AG04450 (cell line): ENCODE results near the gene PSMB1. TPM values are rescaled to one million over a fixed set of nuclear protein-coding genes. Genes with fewer than 3 reads are reported as not detected.
"Not testable (repeated sequence)": the region's sequence is repeated elsewhere in the genome, so short reads cannot be mapped to it uniquely, and the experiment has no call there.

Experiments used
- CTCF ChIA-PET: fragments of 300-600, 350-600 bp; formaldehyde crosslinking; extraction: SDS; loops from one replicate; lab custom pipeline; 2022; ENCODE audit warnings: antibody characterized with exemption, inconsistent platforms; lab: Charles Lee
- POLR2A ChIA-PET: fragments of 350-600 bp; formaldehyde crosslinking; extraction: SDS; loops from one replicate; lab custom pipeline; 2021; ENCODE audit warnings: antibody characterized with exemption, inconsistent platforms; lab: Yijun Ruan, JAX
- DNase-seq: peaks from one replicate; pipeline ENCODE4 v3.0.0-alpha.2; 2011; ENCODE audit warnings: low read depth, low spot score
- H3K27ac ChIP-seq: one replicate; pipeline ENCODE4 v1.5.1; 2012; ENCODE audit warnings: low read depth, low read length, control low read depth
- H3K27me3 ChIP-seq: one replicate; pipeline ENCODE4 v1.6.0; 2012; ENCODE audit warnings: low read length; ENCODE audit not compliant: control insufficient read depth, insufficient read depth
- H3K4me3 ChIP-seq: 2 replicates; pipeline ENCODE4 v1.5.1; 2011; ENCODE audit warnings: mild to moderate bottlenecking, low read depth, low read length, control low read depth
- H3K9me3 ChIP-seq: 2 replicates; pipeline ENCODE4 v1.5.1; 2012; ENCODE audit warnings: low read length; ENCODE audit not compliant: control insufficient read depth, insufficient read depth
- polyA plus RNA-seq: library from polyadenylated mRNA; depleted of rRNA; stranded (reverse); fragments of >200 nt; gene quantifications from 2 replicates; pipeline ENCODE4 v1.2.3, GENCODE V29; 2011
- TF ChIP-seq, protein P1 (sequence below): IDR thresholded peaks from 2 replicates; pipeline ENCODE4 v1.5.1; 2011; ENCODE audit warnings: low read depth, low read length, control low read depth, inconsistent platforms

Gene PSMB1
- polyA plus RNA-seq, 1 experiment, result 491 TPM

DNA sequence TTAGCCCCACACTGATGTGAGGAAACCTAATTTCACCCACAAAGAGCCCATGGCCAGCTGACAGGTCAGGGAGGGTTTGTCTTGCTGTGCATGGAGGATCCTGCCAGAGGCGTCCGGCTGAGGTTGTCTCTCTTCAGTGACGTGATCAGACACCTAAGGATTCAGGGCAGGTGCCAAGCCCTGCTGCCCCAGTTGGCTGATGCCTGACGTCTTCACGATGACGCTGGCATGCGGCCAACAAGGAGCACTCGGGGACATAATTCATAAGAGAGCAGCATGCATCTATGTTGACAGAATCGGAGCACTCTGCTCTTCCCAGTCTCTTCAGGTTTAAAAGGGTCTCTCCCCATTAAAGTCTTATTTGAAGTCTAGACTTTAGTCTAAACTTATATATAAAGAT, 47.8 kb downstream of the PSMB1 start:
- Histone ChIP-seq H3K9me3 (peaks cover 11% of the 10 kb centered on the region; the same call in 1 of the 2 replicates), H3K4me3 (no peak overlapping the region), H3K27ac (no peak overlapping the region), H3K27me3 (no peaks in the 10 kb centered on the region)
- POLR2A ChIA-PET, result no interaction called here
- TF ChIP-seq, protein P1, sequence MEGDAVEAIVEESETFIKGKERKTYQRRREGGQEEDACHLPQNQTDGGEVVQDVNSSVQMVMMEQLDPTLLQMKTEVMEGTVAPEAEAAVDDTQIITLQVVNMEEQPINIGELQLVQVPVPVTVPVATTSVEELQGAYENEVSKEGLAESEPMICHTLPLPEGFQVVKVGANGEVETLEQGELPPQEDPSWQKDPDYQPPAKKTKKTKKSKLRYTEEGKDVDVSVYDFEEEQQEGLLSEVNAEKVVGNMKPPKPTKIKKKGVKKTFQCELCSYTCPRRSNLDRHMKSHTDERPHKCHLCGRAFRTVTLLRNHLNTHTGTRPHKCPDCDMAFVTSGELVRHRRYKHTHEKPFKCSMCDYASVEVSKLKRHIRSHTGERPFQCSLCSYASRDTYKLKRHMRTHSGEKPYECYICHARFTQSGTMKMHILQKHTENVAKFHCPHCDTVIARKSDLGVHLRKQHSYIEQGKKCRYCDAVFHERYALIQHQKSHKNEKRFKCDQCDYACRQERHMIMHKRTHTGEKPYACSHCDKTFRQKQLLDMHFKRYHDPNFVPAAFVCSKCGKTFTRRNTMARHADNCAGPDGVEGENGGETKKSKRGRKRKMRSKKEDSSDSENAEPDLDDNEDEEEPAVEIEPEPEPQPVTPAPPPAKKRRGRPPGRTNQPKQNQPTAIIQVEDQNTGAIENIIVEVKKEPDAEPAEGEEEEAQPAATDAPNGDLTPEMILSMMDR, result no peak
- CTCF ChIA-PET, result interaction anchor here (1.3 to 1.4 kb wide), 2 partner anchors 24 to 673 kb away, joined by 3 to 4 read pairs; no protein-coding TSS in a partner anchor
- DNase-seq, result no peak

DNA sequence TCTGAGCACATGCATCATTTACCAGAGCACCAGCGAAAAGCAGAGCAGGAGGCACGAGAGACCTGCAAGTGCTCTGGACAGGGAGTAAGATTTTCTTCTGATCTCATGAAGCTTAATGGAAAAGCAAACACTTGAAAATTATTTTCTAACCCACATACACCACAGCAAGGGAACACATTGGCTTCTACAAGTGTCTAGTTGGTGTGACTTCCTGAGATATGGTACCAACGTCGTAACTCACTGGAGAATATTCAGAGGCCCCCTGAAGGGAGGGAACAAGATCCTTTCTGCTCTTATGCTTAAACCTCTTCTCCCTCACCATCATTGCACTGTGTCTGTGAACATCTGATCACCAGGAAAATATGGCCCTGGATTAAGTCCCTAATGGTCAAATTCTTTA, 48.6 kb downstream of the PSMB1 start:
- ChIA-PET POLR2A (no interaction called here), CTCF (no interaction called here)

DNA sequence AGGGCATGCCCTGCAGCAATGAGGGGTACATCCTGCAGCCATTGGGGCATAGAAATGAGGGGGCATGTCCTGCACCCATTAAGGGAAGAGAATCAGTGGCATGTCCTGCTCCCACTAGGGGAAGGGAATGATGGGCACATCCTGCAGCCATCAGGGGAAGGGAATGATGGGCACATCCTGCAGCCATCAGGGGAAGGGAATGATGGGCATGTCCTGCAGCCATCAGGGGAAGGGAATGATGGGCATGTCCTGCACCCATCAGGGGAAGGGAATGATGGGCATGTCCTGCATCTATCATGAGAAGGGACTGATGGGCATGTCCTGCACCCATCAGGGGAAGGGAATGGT, 49.7 kb downstream of the PSMB1 start:
- POLR2A ChIA-PET, result no interaction called here

More for the DNA sequence above, 48.6 kb downstream of the PSMB1 start:
- no peaks in the 10 kb centered on the region for H3K27me3 ChIP-seq
- H3K9me3 ChIP-seq, result peaks cover 11% of the 10 kb centered on the region; the same call in 1 of the 2 replicates
- no peak for DNase-seq
- TF ChIP-seq, protein P1, result no peak
- H3K4me3 ChIP-seq, result no peak overlapping the region
- no peak overlapping the region for H3K27ac ChIP-seq

DNA sequence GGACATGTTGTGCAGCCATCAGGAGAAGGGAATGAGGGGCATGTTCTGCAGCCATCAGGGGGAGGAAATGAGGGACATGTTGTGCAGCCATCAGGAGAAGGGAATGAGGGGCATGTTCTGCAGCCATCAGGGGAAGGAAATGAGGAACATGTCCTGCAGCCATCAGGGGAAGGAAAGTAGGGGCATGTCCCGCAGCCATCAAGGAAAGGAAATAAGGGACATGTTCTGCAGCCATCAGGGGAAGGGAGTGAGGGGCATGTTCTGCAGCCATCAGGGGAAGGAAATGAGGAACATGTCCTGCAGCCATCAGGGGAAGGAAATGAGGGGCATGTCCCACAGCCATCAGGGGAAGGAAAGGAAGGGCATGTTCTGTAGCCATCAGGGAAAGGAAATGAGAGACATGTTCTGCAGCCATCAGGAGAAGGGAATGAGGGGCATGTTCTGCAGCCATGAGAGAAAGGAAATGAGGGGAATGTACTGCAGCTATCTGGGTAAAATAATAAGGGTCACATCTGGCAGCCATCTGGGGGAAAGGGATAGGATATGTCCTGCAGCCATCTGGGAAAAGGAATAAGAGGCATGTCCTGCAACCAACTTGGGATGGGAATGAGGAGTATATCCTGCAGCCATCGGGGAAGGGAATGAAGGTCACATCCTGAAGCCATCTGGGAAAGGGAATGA, 50.2 kb downstream of the PSMB1 start:
- CTCF ChIA-PET, result not testable (repeated sequence)

More for the DNA sequence above, 49.7 kb downstream of the PSMB1 start:
- H3K27me3 ChIP-seq, result no peaks in the 10 kb centered on the region
- no peak overlapping the region for H3K27ac ChIP-seq
- no peak for DNase-seq
- peaks cover 11% of the 10 kb centered on the region; the same call in 1 of the 2 replicates for H3K9me3 ChIP-seq
- H3K4me3 ChIP-seq, result no peak overlapping the region
- TF ChIP-seq, protein P1, result no peak
- CTCF ChIA-PET, result no interaction called here

DNA sequence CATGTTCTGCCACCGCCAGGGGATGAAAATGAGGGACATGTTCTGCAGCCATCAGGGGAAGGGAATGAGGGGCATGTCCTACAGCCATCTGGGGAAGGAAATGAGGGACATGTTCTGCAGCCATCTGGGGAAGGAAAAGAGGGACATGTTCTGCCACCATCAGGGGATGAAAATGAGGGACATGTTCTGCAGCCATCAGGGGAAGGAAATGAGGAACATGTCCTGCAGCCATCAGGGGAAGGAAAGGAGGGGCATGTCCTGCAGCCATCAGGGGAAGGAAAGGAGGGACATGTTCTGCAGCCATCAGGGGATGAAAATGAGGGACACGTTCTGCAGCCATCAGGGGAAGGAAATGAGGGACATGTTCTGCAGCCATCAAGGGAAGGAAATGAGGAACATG, 50.8 kb downstream of the PSMB1 start:
- H3K27me3 ChIP-seq, H3K4me3 ChIP-seq, H3K27ac ChIP-seq, CTCF ChIA-PET, POLR2A ChIA-PET, DNase-seq: not testable (repeated sequence)
- H3K9me3 ChIP-seq, result peaks cover 11% of the 10 kb centered on the region; the same call in 1 of the 2 replicates

More for the DNA sequence above, 50.2 kb downstream of the PSMB1 start:
- H3K27ac ChIP-seq, H3K4me3 ChIP-seq, DNase-seq, H3K27me3 ChIP-seq, POLR2A ChIA-PET: not testable (repeated sequence)
- peaks cover 11% of the 10 kb centered on the region; the same call in 1 of the 2 replicates for H3K9me3 ChIP-seq

DNA sequence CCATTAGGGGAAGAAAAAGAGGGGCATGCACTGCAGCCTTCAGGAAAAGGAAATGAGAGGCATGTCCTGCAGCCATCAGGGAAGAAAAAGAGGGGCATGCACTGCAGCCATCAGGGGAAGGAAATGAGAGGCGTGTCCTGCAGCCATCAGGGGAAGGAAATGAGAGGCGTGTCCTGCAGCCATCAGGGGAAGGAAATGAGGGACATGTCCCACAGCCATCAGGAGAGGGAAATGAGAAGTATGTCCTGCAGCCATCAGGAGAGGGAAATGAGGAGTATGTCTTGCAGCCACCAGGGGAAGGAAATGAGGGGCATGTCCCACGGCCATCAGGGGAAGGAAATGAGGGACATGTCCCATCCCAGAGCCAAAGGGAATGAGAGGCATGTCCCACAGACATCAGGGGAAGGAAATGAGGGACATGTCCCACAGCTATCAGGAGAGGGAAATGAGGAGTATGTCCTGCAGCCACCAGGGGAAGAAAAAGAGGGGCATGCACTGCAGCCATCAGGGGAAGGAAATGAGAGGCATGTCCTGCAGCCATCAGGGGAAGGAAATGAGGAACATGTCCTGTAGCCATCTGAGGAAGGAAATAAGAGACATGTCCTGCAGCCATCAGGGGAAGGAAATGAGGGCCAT, 52.0 kb downstream of the PSMB1 start:
- ChIA-PET CTCF (no interaction called here), POLR2A (no interaction called here)
- no peak for DNase-seq
- Histone ChIP-seq H3K27me3 (no peaks in the 10 kb centered on the region), H3K4me3 (no peak overlapping the region), H3K27ac (no peak overlapping the region), H3K9me3 (peaks cover 11% of the 10 kb centered on the region; the same call in 1 of the 2 replicates)
- TF ChIP-seq, protein P1, result no peak
